GM18517 (cell line): Measurements from ENCODE around the gene HOXD3.

Source experiments
- ATAC-seq: cut with Tn5 transposase; IDR thresholded peaks from one replicate; pipeline ENCODE4 v1.9.1; 2021; ENCODE audit warnings: mild to moderate bottlenecking, moderate library complexity; ENCODE audit not compliant: unreplicated experiment

The HOXD3 gene

DNA sequence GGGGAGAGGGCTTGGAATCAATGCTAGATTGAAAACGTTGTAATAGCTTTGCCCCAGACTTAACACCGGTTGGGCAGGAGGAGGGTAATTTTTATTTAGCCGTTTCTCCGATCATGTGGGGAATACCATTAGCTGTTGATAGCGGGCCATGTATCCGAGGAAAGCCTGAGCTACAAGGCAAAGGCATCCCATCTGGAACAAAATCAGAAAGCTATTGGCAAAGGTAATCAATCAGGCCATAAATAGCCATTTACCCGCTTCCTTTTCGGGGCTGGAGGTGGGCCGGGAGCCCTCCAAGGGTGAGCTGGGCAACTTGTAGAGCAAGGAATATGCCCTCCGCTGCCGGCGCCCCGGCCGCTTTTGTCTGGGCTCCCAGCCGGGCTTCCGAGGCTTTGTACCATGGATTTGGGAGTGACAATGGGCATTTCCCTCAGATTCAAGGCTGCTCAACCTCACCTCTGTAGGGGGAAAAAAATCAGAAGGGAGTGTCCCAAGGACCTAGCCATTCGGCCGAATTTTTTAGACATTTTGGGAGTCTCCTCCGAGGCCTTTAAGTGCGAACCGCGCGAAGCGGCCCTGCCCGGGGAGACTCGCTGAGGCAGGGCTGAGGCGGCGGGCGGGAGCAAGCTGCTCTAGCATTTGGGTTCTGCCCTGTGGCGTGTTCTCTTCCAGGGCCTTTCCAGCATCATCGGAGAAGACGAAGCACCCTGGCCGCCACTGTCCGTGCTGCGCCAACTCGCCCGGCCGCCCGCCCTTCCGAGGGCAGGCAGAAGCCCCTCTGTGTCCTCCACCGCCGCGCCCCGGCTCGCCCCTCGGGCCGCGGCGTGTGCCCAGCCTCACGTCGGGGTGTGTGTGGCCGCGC lies 35.7 kb upstream of the HOXD3 start:
- no peak for ATAC-seq

GRCh38 chr2:176122052-176122682 lies 34.9 kb upstream of the HOXD3 start:
- no peak for ATAC-seq

DNA sequence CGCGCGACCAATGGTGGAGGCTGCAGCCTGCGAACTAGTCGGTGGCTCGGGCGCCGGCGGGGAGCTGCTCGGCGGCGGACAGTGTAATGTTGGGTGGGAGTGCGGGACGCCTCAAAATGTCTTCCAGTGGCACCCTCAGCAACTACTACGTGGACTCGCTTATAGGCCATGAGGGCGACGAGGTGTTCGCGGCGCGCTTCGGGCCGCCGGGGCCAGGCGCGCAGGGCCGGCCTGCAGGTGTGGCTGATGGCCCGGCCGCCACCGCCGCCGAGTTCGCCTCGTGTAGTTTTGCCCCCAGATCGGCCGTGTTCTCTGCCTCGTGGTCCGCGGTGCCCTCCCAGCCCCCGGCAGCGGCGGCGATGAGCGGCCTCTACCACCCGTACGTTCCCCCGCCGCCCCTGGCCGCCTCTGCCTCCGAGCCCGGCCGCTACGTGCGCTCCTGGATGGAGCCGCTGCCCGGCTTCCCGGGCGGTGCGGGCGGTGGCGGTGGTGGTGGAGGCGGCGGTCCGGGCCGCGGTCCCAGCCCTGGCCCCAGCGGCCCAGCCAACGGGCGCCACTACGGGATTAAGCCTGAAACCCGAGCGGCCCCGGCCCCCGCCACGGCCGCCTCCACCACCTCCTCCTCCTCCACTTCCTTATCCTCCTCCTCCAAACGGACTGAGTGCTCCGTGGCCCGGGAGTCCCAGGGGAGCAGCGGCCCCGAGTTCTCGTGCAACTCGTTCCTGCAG lies 34.3 kb upstream of the HOXD3 start, which contains the start of gene HOXD9:
Gene HOXD9, plus strand, starts transcription at position 37 of the 728 bp plus-strand sequence. Its CDS starts 50 bp downstream, at position 87.
- ATAC-seq = no peak

- no peak for ATAC-seq
Measured at GRCh38 chr2:176123411-176124109, 33.5 kb upstream of the HOXD3 start.

- no peak for ATAC-seq
Measured at GRCh38 chr2:176124110-176124946, 32.8 kb upstream of the HOXD3 start.

DNA sequence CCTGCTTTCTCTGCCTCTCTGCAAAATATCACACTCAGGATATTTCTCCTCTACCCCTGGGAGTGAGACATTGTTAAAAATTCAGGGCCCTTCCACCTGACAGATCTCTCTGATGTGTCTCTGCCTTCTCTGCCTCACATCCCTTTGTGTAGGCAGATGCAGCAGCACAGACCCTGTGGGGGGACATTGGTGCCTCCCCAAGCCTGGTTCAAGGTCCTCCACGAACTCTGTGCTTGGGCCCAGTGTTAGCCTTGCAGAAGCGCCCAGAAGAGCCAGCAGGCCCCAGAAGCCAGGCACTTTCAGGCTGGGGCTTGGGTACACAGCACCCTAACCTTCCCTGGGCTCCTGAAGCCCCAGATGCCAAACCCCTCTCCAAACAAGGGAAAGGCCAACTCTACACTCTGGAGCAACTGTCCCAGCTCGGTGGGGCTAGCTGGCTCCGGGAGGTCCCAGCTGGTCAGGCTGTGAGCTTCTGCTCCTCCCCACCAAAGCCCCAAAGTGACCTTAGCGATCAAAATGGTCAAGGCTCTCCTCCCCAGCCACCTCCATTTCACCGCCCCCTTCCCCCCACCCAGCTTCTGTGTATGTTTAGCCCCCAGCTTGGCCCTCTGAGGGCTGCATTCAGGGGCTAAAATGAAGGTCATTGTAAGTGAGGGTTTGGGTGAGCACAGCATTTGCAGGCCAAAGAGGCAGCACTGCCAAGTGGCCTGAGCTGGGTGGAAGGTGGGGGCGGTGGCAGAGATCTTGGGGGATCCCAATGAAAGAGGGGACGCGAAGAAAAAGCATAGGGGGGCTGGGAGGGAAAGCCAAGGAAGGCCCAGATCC lies 31.9 kb upstream of the HOXD3 start:
- no peak for ATAC-seq

DNA sequence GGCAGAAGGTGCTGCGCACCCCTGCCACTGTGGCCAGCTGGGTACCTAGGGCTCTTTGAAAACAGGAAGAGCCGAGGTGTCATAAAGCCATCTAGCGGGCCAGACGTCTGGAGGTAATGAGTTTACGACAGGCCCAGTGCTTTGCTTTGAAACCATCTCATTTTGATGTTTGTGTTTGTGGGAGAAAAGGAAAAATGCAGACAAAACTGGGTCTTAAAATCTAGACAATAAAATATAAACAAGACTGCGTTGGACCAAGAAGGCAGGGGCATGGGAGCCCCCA lies 31.4 kb upstream of the HOXD3 start:
- no peak for ATAC-seq

GRCh38 chr2:176126929-176127773 lies 30.0 kb upstream of the HOXD3 start:
- no peak for ATAC-seq

GRCh38 chr2:176127774-176128072 lies 29.4 kb upstream of the HOXD3 start:
- no peak for ATAC-seq

DNA sequence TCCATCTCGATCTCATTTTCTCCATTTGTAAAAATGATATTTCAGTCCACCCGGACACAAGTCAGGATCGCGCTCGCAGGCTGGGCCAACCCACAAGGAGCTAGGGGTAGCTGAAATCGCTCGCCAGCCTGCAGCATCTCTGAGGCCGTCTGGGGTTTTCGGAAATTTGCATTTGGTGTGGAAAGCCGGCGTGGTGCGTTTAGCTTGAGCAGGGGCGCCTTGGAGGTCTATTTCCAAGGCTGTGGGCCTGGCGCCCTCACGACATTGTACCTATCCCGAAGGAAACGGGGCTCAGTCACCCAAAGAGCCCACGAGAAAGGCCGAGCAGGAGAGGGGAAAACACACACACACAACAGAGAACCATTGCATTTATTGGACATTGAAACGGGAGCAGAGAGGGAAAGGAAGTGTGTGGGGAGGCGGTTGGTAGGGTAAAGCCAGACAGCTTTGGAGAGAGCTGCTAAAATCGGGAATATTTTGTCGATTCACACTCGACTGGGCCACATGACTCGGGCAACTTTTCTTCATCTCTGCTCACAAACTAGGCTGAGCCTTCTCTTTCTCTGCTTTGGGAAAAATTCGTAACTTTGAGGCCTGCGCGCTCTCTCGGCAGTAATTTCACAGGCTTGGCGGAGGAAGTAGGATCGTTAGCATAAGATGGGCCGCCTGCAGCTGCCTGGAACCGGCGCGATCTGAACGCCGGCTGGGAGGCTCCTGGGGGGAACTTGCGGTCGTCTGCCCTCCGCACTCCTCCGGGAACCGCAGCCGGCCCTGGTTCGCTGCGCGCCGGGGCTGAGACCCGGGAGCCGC lies 28.7 kb upstream of the HOXD3 start:
- no peak for ATAC-seq

DNA sequence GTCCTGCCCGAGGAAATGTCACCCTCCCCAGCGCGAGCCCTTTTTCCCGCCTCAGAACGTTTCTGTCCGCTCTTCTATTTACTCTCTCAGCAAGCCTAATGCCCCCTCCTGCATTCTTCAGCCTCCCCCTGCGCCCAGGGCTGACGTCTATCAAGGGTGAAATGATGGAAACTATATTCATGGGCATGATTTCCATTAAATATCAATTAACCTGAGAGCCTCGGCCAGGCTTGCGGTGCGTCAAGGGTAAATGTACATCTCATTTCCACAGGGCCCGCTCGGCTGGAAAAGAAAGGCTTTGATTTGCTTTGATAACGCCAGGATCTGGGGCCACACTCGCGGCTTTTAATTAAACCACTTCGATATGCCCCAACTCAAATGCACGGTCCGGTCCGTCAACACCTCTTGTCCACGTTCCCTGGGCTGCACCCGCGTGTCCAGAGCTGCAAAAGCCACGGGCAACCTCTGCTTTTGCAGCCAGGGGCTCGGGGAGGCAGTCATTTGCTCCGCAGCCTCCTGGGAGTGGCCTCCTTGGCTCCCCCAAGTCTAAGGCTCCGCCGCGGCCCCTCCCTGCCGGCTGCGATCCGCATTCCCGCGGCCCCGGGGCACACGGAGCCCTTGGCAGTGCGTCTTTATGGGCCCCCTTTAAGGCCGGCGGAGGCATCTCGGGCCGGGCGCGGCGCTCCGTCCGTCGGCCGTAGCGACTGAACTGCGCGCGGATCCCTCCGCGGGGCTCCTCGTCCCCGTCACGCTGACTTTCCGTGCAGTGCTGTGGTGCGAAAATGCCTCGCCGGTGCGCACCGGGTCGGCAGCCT lies 27.9 kb upstream of the HOXD3 start, which contains the start of gene HOXD8:
Gene HOXD8, plus strand, starts transcription at position 724 of the 815 bp plus-strand sequence. CDS start 662 bp downstream, outside the sequence.
- no peak for ATAC-seq

GRCh38 chr2:176129813-176130146 lies 27.3 kb upstream of the HOXD3 start:
- ATAC-seq = no peak

- no peak for ATAC-seq
Measured at GRCh38 chr2:176130147-176130956, 26.8 kb upstream of the HOXD3 start.

- ATAC-seq = no peak
Measured at GRCh38 chr2:176130957-176131847, 25.9 kb upstream of the HOXD3 start.

DNA sequence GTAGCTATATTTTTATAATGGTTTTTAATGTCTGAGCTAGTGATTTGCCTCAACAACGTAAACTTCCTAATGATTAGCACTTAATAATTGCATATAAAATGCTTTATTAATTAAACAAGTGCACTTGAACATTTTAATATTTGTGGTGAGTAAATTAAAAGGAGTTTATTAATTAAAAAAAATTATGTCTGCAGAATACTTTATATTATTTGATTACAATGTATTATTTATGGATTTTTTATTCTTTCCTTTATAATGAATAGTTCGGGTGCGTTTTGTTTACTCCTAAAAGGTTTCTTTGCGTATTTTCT lies 25.3 kb upstream of the HOXD3 start:
- no peak for ATAC-seq
